DOHH2 (cell line): Measurements from ENCODE around the gene CHST13.

Experiments used
- H3F3A ChIP-seq: fragments of 200-600 bp; sonication (generic), shearing (Covaris generic); 2 replicates; pipeline ENCODE4 v1.6.0; 2016; ENCODE audit warnings: antibody characterized with exemption, mild to moderate bottlenecking; ENCODE audit not compliant: control insufficient read depth, insufficient read depth
- H3K27ac ChIP-seq: fragments of 200-600 bp; sonication (generic); 2 replicates; pipeline ENCODE4 v1.5.1; 2014; ENCODE audit warnings: low read depth, mild to moderate bottlenecking, low read length, moderate library complexity
- H3K27me3 ChIP-seq: fragments of 200-600 bp; sonication (generic); 2 replicates; pipeline ENCODE4 v1.6.1; 2014; ENCODE audit warnings: mild to moderate bottlenecking, low read length, mixed read lengths; ENCODE audit not compliant: control insufficient read depth
- H3K36me3 ChIP-seq: fragments of 200-600 bp; sonication (generic); 2 replicates; pipeline ENCODE4 v1.6.1; 2014; ENCODE audit warnings: mild to moderate bottlenecking, low read length, moderate library complexity, mixed read lengths; ENCODE audit not compliant: control insufficient read depth
- H3K4me1 ChIP-seq: fragments of 200-600 bp; sonication (generic); 2 replicates; pipeline ENCODE4 v1.6.1; 2014; ENCODE audit warnings: mild to moderate bottlenecking, low read length, mixed read lengths; ENCODE audit not compliant: control insufficient read depth
- H3K4me2 ChIP-seq: fragments of 200-600 bp; sonication (generic); 2 replicates; pipeline ENCODE4 v1.6.0; 2014; ENCODE audit warnings: mild to moderate bottlenecking, low read length, moderate library complexity
- H3K4me3 ChIP-seq: fragments of 200-600 bp; sonication (generic); 2 replicates; pipeline ENCODE4 v1.5.1; 2014; ENCODE audit warnings: mild to moderate bottlenecking, low read length, mixed read lengths
- H3K79me2 ChIP-seq: fragments of 200-600 bp; sonication (generic); 2 replicates; pipeline ENCODE4 v1.6.1; 2014; ENCODE audit warnings: mild to moderate bottlenecking, low read length, mixed read lengths; ENCODE audit not compliant: control insufficient read depth
- H3K9me2 ChIP-seq: fragments of 200-600 bp; sonication (generic); replicated peaks from 2 replicates; pipeline ENCODE4 v1.6.1; 2014; ENCODE audit warnings: mild to moderate bottlenecking, low read length, mixed read lengths; ENCODE audit not compliant: control insufficient read depth
- H3K9me3 ChIP-seq: fragments of 200-600 bp; sonication (generic); 2 replicates; pipeline ENCODE4 v1.6.1; 2014; ENCODE audit warnings: antibody characterized with exemption, low read length, mixed read lengths; ENCODE audit not compliant: control insufficient read depth, insufficient read depth
- H4K20me1 ChIP-seq: fragments of 200-600 bp; sonication (generic); 2 replicates; pipeline ENCODE4 v1.6.0; 2014; ENCODE audit warnings: low read depth, mild to moderate bottlenecking, antibody characterized with exemption, low read length, moderate library complexity; ENCODE audit not compliant: control insufficient read depth, insufficient read depth
- EZH2phosphoT487 ChIP-seq: fragments of 200-600 bp; sonication (generic); IDR thresholded peaks from 2 replicates; pipeline ENCODE4 v1.6.1; 2017; ENCODE audit warnings: borderline replicate concordance, mild to moderate bottlenecking, antibody characterized with exemption, low read length, moderate library complexity, mixed read lengths
- TF ChIP-seq, protein P1 (sequence below): fragments of 200-600 bp; sonication (generic); IDR thresholded peaks from one replicate; pipeline ENCODE4 v1.5.1; 2014; ENCODE audit warnings: antibody characterized with exemption, mild to moderate bottlenecking, low read depth, low read length; ENCODE audit not compliant: poor library complexity, severe bottlenecking

The CHST13 gene

DNA sequence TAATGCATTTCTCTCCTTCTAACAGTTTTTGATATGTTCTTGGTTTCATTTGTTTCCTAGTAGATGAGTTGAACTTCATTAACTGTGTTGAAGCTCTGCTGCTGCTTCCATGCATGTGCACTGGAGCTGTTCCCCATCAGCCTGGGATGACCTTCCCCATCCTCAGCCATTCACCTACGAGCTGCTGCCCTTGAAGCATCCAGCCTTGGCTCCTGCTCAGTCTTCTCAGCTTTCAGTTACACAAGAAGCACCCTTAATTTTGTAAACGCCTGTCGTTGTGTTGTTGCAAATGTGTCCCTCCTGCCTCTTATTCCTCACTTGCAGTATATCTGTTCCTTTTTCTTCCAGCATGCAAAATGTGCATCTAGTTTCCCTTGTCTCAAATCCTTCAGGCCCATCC, 39.8 kb upstream of the CHST13 start:
- H3K9me2 ChIP-seq: no peaks in the 10 kb centered on the region
- no peak overlapping the region for H3K4me2 ChIP-seq
- no peaks in the 10 kb centered on the region for H3K4me1 ChIP-seq
- H3K79me2 ChIP-seq: no peaks in the 10 kb centered on the region
- H3K27me3 ChIP-seq: no peaks in the 10 kb centered on the region
- no peaks in the 10 kb centered on the region for H3F3A ChIP-seq
- no peaks in the 10 kb centered on the region for H3K9me3 ChIP-seq
- no peaks in the 10 kb centered on the region for H4K20me1 ChIP-seq
- H3K4me3 ChIP-seq: no peak overlapping the region
- no peak for TF ChIP-seq EZH2phosphoT487
- TF ChIP-seq, protein P1, sequence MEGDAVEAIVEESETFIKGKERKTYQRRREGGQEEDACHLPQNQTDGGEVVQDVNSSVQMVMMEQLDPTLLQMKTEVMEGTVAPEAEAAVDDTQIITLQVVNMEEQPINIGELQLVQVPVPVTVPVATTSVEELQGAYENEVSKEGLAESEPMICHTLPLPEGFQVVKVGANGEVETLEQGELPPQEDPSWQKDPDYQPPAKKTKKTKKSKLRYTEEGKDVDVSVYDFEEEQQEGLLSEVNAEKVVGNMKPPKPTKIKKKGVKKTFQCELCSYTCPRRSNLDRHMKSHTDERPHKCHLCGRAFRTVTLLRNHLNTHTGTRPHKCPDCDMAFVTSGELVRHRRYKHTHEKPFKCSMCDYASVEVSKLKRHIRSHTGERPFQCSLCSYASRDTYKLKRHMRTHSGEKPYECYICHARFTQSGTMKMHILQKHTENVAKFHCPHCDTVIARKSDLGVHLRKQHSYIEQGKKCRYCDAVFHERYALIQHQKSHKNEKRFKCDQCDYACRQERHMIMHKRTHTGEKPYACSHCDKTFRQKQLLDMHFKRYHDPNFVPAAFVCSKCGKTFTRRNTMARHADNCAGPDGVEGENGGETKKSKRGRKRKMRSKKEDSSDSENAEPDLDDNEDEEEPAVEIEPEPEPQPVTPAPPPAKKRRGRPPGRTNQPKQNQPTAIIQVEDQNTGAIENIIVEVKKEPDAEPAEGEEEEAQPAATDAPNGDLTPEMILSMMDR: no peak
- H3K36me3 ChIP-seq: no peaks in the 10 kb centered on the region
- H3K27ac ChIP-seq: no peak overlapping the region

DNA sequence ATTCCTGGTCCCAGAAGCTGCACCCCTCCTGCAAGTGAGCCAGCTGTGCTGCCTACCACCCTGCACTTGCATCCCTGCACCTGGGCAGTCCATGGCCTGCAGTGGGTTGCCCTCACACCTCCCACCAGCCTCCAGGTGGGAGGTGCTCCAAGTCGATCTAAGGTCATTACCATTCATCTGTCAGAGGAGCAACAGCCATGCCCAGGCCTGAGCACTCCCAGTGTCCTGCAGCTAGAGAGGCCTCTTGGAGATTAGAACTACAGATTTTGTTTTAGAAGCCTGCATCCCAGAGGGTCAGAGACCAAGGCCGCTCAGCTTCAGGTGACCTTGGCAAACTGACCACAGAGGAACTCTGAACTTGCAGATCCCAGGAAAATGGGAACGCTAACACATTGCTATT, 39.3 kb upstream of the CHST13 start:
- Histone ChIP-seq H3F3A (no peaks in the 10 kb centered on the region), H3K9me3 (no peaks in the 10 kb centered on the region), H4K20me1 (no peaks in the 10 kb centered on the region), H3K27ac (no peak overlapping the region), H3K79me2 (no peaks in the 10 kb centered on the region), H3K36me3 (no peaks in the 10 kb centered on the region), H3K4me2 (no peak overlapping the region), H3K4me3 (no peak overlapping the region), H3K4me1 (no peaks in the 10 kb centered on the region), H3K27me3 (no peaks in the 10 kb centered on the region), H3K9me2 (no peaks in the 10 kb centered on the region)
- no peak for TF ChIP-seq EZH2phosphoT487
- TF ChIP-seq, protein P1: no peak

DNA sequence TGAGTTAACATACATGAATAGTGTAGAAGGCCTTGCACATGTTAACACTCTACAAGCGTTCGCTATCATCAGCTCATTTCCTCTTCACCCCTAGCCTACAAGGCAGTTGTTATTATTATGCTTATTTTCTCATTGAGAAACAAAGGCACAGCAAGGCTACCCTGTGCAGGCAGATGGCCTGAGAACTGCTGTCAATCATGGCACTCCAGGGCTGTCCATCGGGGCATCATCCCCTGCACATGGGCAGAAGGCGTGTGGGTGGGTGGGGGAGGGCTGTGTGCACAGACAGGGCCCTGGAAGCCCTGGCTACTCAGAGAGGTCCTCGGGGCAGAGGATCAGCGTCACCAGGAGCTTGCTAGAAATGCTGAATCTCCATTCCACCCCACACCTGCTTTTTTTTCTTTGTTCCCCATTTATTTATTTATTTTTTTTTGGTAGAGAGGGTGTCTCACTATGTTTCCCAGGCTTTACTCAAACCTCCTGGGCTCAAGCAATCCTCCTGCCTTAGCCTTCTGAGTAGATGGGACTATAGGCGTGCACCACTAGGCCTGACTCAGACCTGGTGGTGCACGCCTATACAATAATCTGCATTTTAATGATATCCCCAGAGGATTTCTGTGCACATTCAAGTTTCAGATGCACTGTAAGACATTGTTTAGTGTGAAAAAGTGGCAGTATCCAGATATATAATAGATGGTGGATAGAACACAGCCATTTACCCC, 38.6 kb upstream of the CHST13 start:
- H3K27me3 ChIP-seq: no peaks in the 10 kb centered on the region
- H3K4me1 ChIP-seq: no peaks in the 10 kb centered on the region
- TF ChIP-seq, protein P1: no peak
- no peak for TF ChIP-seq EZH2phosphoT487
- H3K27ac ChIP-seq: no peak overlapping the region
- no peaks in the 10 kb centered on the region for H3K9me3 ChIP-seq
- H3K36me3 ChIP-seq: no peaks in the 10 kb centered on the region
- H3K79me2 ChIP-seq: no peaks in the 10 kb centered on the region
- H3K4me3 ChIP-seq: no peak overlapping the region
- no peaks in the 10 kb centered on the region for H4K20me1 ChIP-seq
- no peaks in the 10 kb centered on the region for H3K9me2 ChIP-seq
- H3K4me2 ChIP-seq: no peak overlapping the region
- no peaks in the 10 kb centered on the region for H3F3A ChIP-seq
